NCI-H510A (cell line): ENCODE measurements around the gene GUK1.

Experiments
- DNase-seq: peaks from one replicate; lab custom pipeline; 2025; lab: John Stamatoyannopoulos, UW

GUK1 gene

GRCh38 chr1:228150120-228150460, 10.0 kb downstream of the GUK1 start:
- DNase-seq = no peak

- DNase-seq = no peak
Measured at GRCh38 chr1:228150461-228151179, 10.5 kb downstream of the GUK1 start.

GRCh38 chr1:228151180-228151925, 11.3 kb downstream of the GUK1 start:
- no peak for DNase-seq

GRCh38 chr1:228152097-228152917, 12.2 kb downstream of the GUK1 start:
- DNase-seq = no peak

DNA sequence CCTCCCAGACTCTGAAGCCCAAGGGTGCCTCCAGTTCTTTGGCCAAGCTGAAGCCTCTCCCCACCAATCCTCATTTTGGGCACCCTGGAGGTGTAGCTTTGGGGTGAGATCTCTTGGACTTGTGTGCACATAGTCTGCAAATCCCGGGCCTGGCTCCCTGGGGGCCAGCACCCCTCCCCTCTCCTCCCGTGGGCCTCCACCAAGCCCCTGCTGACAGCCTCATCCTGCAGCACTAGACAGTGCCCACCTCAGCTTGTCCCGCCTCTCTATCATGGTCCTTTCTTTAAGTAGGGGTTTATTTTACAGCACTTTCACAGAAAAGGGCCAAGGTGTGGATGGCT, 12.8 kb downstream of the GUK1 start:
- no peak for DNase-seq

DNA sequence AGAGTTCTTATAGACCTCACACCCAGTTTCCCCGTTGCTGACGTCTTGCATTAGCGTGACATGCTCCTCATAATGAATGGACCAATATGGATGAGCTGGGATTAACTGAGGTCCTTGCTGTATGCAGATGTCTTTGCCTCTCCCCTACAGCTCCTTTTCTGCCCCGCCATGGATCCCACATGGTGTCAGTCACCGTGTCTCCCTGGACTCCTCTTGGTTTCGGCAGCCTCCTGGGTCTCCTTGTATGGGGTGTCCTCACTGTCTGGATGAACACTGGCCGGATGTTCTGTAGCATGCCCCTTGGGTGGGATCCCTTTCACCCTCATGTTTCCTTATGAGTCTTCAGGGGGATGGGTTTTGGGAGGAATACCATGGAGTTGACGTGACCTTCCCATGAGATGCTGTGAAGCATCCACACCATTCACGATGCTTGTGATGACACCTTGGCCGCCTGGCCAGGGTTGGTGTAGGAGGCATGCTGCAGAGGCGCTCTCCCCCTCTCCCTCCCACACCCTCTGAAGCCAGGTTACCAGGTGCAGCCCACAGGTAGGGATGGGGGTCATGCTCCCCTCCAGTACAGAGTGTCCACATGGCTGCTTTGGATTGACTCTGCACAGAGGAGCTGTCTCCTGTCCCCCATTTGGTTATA, 14.1 kb downstream of the GUK1 start:
- no peak for DNase-seq

DNA sequence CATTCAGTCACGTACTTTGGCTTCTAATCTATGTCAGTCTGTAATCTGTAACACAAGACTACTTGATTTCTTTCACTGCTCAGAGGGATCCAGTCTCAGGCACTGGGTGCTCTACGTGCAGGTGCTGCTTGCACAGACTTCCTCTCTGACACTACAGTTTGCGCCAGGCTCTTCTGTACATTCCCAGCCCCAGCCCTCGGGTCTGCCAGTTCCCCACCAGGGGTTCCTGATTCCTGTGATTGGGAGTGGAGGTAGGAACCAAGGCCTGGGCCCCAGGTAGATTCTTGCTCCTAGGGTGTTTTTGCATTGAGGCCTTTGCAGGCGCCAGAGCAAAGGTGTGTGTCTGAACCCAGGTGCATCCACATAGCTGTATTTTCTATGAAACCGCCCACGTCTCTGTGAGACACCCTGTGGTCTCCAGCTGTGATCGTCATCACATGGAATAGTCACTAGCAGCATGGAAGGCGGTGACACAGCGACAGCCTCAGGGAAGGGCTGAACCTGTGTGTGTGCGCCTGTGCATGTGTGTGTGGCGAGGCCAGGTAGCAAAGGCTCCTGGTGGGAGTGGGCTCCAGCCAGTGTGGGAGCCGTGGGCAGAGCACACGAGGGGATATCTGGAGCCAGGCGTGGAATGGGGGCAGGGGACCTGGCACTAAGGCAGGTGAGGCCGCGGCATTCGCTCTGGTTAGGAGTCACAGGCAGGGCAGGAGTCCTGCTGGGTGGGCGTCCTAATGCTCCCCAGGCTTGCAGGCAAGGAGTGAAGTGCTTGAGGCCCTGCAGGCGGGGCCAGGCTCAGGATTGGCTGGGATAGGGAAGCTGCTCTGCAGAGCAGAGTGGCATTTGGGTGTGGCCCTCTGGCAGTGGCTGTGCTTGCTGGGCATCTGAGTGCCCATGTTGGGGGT, 14.8 kb downstream of the GUK1 start:
- DNase-seq = peak; percentile 12

GRCh38 chr1:228155596-228156514, 15.8 kb downstream of the GUK1 start:
- DNase-seq = no peak

DNA sequence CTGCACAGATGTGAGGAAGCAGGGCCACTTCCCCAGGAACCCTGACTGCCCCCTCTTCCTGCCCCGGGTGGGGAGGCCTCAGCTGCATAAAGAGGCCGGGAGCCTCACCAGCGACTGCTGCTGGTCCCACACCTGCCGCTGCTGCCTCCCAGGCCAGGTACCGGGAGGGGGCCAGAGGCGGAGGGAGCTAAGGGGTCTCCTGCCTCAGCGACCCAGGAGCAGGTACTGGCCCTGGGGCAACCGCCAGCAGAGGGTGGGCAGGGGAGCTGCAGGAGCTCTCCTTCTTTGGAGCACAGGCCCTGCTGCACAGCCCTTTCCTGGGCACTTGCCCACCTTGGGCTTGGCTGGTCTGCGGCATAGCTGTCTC, 16.4 kb downstream of the GUK1 start:
- DNase-seq = no peak

GRCh38 chr1:228156941-228157728, 17.1 kb downstream of the GUK1 start:
- no peak for DNase-seq

GRCh38 chr1:228157729-228158126, 17.6 kb downstream of the GUK1 start:
- DNase-seq = no peak

DNA sequence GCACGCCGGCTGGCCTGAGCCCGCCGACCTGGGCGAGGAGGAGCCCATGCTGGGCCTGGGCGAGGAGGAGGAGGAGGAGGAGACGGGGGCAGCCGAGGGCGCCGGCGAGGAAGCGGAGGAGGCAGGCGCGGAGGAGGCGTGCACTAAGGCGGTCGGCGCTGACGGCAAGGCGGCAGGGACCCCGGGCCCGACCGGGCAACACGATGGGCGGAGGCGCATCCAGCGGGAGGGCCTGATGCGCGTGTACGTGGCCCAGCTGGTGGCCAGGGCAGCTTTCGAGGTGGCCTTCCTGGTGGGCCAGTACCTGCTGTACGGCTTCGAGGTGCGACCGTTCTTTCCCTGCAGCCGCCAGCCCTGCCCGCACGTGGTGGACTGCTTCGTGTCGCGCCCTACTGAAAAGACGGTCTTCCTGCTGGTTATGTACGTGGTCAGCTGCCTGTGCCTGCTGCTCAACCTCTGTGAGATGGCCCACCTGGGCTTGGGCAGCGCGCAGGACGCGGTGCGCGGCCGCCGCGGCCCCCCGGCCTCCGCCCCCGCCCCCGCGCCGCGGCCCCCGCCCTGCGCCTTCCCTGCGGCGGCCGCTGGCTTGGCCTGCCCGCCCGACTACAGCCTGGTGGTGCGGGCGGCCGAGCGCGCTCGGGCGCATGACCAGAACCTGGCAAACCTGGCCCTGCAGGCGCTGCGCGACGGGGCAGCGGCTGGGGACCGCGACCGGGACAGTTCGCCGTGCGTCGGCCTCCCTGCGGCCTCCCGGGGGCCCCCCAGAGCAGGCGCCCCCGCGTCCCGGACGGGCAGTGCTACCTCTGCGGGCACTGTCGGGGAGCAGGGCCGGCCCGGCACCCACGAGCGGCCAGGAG, 18.3 kb downstream of the GUK1 start:
- DNase-seq = no peak

- DNase-seq = no peak
Measured at GRCh38 chr1:228159008-228159665, 19.1 kb downstream of the GUK1 start.

GRCh38 chr1:228160201-228160761, 20.2 kb downstream of the GUK1 start:
- no peak for DNase-seq

DNA sequence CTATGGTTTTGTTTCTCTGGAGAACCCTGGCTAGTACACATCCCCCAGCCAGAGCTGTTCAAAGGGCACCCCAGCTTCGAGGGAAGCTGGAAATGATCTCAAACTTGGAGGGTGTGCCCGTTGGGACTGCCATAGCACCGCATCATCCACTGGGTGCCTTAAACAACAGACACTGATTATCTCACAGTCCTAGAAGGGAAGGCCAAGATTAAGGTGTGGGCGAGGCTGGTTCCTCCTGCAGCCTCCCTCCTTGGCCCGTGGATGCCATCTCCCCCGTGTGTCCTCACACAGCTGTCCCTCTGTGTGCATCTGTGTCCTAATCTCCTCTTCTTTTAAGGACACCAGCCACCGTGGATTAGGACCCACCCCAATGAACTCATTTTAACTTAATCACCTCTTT, 21.3 kb downstream of the GUK1 start:
- no peak for DNase-seq

- no peak for DNase-seq
Measured at GRCh38 chr1:228161866-228162265, 21.8 kb downstream of the GUK1 start.

DNA sequence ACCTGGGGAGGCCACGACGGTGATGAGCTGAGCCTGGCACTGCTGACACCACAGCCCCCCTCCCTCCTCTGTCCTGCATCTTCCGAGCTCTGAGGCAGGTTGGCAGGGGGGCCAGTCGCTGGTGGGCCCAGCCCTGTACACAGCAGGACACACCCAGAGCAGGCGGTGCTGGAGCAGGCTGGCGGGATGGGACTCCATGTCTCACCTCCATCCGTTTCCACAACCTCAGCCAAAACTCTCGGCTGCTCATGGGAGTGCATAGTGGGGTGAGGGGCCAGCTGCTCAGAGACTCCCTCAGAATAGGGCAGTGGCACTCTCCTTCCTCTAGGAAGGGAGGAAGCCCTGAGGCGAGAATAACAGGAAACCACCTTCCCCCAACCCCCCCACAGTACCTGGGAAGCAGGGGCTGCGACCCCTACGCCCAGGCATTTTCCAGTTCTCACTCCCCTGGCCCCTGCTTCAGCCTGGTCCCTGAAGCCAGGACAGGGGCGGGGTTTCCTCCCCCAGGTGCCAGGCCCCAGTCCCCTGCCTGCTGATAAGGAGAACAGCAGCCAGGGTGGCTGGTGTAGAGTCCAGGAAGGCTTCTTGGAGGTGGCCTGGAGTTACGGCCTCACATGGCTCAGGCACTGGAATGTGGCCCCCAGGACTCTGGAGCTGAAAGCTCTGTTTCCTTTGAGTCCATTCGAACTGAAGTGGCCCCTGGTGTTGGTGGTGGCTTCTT, 22.4 kb downstream of the GUK1 start:
- DNase-seq = no peak
